ENCODE measurements around the gene HSD17B11. TPM values are rescaled to one million over a fixed set of nuclear protein-coding genes. Genes with fewer than 3 reads are reported as not detected.
"Not testable (repeated sequence)": the region's sequence is repeated elsewhere in the genome, so short reads cannot be mapped to it uniquely, and the experiment has no call there.

HSD17B11 gene
- polyA plus RNA-seq, 4 donors: 196 to 420 (median 281) TPM

- Histone ChIP-seq H3K9me3 (ENCODE audit: control insufficient read depth in 2 of 2, insufficient read depth in 1 of 2, low read depth in 1 of 2, low read length in 1 of 2) (peaks cover 0 to 20% of the 10 kb centered on the region in 2 donors), H3K27ac (ENCODE audit: low read depth in 1 of 3, low read length in 2 of 3) (peak overlapping the region; percentile 46 to 56 (median 52)), H3K27me3 (ENCODE audit: control insufficient read depth in 3 of 3, insufficient read depth in 3 of 3, low read length in 3 of 3) (no peaks in the 10 kb centered on the region), H3K36me3 (ENCODE audit: control insufficient read depth in 3 of 3, insufficient read depth in 2 of 3, low read depth in 1 of 3, low read length in 3 of 3) (peaks cover 0 to 15% (median 0%) of the 10 kb centered on the region in 3 donors), H3K4me1 (ENCODE audit: control insufficient read depth in 3 of 3, insufficient read depth in 2 of 3, low read depth in 1 of 3, low read length in 2 of 3) (peaks cover 0 to 8% (median 3%) of the 10 kb centered on the region in 3 donors), H3K4me3 (ENCODE audit: low read depth in 1 of 3, low read length in 3 of 3) (peak overlapping the region in 1 of 3 donors; percentile 66)
- WGBS, 3 donors: 27 to 69% (median 62%) methylated on average over 3 of the region's 3 CpGs
- peak in 1 of 2 donors; percentile 90 for DNase-seq
- FAIRE-seq: no peak
Observed at GRCh38 chr4:87387237-87387636, 3.8 kb downstream of the HSD17B11 start.

DNA sequence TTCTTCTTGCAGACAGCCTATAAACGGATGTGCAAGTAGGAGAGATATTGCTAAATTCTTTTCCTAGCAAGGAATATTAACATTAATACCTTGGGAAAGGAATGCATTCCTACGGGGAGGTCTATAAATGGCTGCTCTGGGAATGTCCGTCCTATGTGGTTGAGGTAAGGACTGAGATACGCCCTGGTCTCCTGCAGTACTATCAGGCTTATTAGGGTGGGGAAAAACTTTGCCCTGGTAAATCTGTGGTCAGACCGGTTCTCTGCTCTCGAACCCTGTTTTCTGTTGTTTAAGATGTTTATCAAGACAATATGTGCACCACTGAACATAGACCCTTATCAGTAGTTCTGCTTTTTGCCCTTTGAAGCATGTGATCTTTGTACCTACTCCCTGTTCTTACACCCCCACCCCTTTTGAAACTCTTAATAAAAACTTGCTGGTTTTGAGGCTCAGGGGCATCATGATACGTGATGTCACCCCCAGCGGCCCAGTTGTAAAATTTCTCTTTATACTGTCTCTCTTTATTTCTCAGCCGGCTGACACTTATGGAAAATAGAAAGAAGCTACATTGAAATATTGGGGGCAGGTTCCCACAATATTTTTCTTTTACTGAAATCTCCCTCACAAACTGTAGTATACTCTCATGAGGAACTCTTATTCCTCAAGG, 6.4 kb downstream of the HSD17B11 start:
- H3K9me3 ChIP-seq (ENCODE audit: control insufficient read depth in 2 of 2, insufficient read depth in 1 of 2, low read depth in 1 of 2, low read length in 1 of 2): peaks cover 0 to 20% of the 10 kb centered on the region in 2 donors
- peak overlapping the region in 1 of 3 donors; percentile 15 for H3K4me3 ChIP-seq (ENCODE audit: low read depth in 1 of 3, low read length in 3 of 3)
- DNase-seq: peak; percentile 66 to 90
- not testable (repeated sequence) for H3K27me3 ChIP-seq (ENCODE audit: control insufficient read depth in 3 of 3, insufficient read depth in 3 of 3, low read length in 3 of 3); FAIRE-seq; H3K4me1 ChIP-seq (ENCODE audit: control insufficient read depth in 3 of 3, insufficient read depth in 2 of 3, low read depth in 1 of 3, low read length in 2 of 3)
- WGBS, 3 donors: 20 to 65% (median 47%) methylated on average over 9 of the region's 9 CpGs
- peak overlapping the region in 2 of 3 donors; percentile 68 to 79 for H3K27ac ChIP-seq (ENCODE audit: low read depth in 1 of 3, low read length in 2 of 3)
- peaks cover 2 to 34% (median 4%) of the 10 kb centered on the region in 3 donors for H3K36me3 ChIP-seq (ENCODE audit: control insufficient read depth in 3 of 3, insufficient read depth in 2 of 3, low read depth in 1 of 3, low read length in 3 of 3)

DNA sequence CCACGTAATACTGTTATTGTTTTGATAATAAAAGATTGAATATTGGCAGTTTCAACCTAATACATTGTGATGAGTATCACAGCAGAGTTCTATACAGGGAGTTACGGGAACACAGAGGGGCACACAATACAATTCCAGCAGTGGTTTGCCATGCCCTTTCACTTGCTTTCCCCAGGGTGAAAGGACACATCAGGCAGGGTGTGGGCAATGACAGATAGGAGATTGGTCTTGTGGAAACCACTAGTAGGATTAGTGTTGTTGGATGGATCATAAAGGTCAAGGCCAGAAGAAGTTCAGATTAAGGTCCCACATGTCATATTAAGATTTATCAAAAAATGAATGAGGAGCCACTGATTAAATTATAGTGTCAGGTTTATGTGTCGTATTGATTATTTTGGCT, 8.1 kb downstream of the HSD17B11 start:
- no peak overlapping the region for H3K27ac ChIP-seq (ENCODE audit: low read depth in 1 of 3, low read length in 2 of 3)
- peaks cover 2 to 37% (median 4%) of the 10 kb centered on the region in 3 donors for H3K36me3 ChIP-seq (ENCODE audit: control insufficient read depth in 3 of 3, insufficient read depth in 2 of 3, low read depth in 1 of 3, low read length in 3 of 3)
- H3K4me1 ChIP-seq (ENCODE audit: control insufficient read depth in 3 of 3, insufficient read depth in 2 of 3, low read depth in 1 of 3, low read length in 2 of 3): peaks cover 2 to 4% (median 3%) of the 10 kb centered on the region in 3 donors
- DNase-seq (peak in 1 of 2 donors; percentile 60), FAIRE-seq (no peak)
- 67 to 83% (median 78%) methylated on average over 3 of the region's 3 CpGs for WGBS, 3 donors
- peaks cover 0 to 17% of the 10 kb centered on the region in 2 donors for H3K9me3 ChIP-seq (ENCODE audit: control insufficient read depth in 2 of 2, insufficient read depth in 1 of 2, low read depth in 1 of 2, low read length in 1 of 2)
- H3K4me3 ChIP-seq (ENCODE audit: low read depth in 1 of 3, low read length in 3 of 3): no peak overlapping the region
- no peaks in the 10 kb centered on the region for H3K27me3 ChIP-seq (ENCODE audit: control insufficient read depth in 3 of 3, insufficient read depth in 3 of 3, low read length in 3 of 3)

- Histone ChIP-seq H3K4me3 (ENCODE audit: low read depth in 1 of 3, low read length in 3 of 3) (no peak overlapping the region), H3K4me1 (ENCODE audit: control insufficient read depth in 3 of 3, insufficient read depth in 2 of 3, low read depth in 1 of 3, low read length in 2 of 3) (peaks cover 2 to 4% (median 3%) of the 10 kb centered on the region in 3 donors), H3K9me3 (ENCODE audit: control insufficient read depth in 2 of 2, insufficient read depth in 1 of 2, low read depth in 1 of 2, low read length in 1 of 2) (peaks cover 0 to 12% of the 10 kb centered on the region in 2 donors), H3K27me3 (ENCODE audit: control insufficient read depth in 3 of 3, insufficient read depth in 3 of 3, low read length in 3 of 3) (no peaks in the 10 kb centered on the region), H3K36me3 (ENCODE audit: control insufficient read depth in 3 of 3, insufficient read depth in 2 of 3, low read depth in 1 of 3, low read length in 3 of 3) (peaks cover 2 to 39% (median 4%) of the 10 kb centered on the region in 3 donors), H3K27ac (ENCODE audit: low read depth in 1 of 3, low read length in 2 of 3) (no peak overlapping the region)
- DNase-seq (no peak), FAIRE-seq (no peak)
- 27 to 54% (median 40%) methylated on average over 2 of the region's 2 CpGs for WGBS, 3 donors
Observed at GRCh38 chr4:87382116-87382515, 8.9 kb downstream of the HSD17B11 start.

DNA sequence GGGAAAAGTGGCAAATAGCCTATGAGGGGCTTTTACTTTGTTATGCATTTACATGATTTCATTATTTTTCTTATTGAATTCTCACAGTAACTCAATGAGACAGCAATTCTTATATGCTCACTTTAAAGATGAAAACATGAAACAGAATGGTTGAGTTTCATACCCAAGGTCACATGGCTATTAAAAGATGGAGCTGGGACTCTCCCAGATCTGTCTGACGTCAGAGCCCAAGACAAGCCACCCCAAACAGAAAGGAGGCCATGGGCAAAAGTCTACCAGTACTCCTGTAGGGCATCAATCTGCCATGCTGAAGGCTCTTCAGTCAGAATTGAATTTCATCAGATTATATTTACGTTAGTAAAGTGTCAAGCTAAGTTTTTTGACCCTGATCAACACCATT, 13.2 kb downstream of the HSD17B11 start:
- Histone ChIP-seq H3K36me3 (ENCODE audit: control insufficient read depth in 3 of 3, insufficient read depth in 2 of 3, low read depth in 1 of 3, low read length in 3 of 3) (peaks cover 7 to 53% (median 8%) of the 10 kb centered on the region in 3 donors), H3K27ac (ENCODE audit: low read depth in 1 of 3, low read length in 2 of 3) (no peak overlapping the region), H3K4me1 (ENCODE audit: control insufficient read depth in 3 of 3, insufficient read depth in 2 of 3, low read depth in 1 of 3, low read length in 2 of 3) (peaks cover 0 to 3% (median 2%) of the 10 kb centered on the region in 3 donors), H3K4me3 (ENCODE audit: low read depth in 1 of 3, low read length in 3 of 3) (no peak overlapping the region), H3K27me3 (ENCODE audit: control insufficient read depth in 3 of 3, insufficient read depth in 3 of 3, low read length in 3 of 3) (no peaks in the 10 kb centered on the region), H3K9me3 (ENCODE audit: control insufficient read depth in 2 of 2, insufficient read depth in 1 of 2, low read depth in 1 of 2, low read length in 1 of 2) (no peaks in the 10 kb centered on the region)
- DNase-seq (no peak), FAIRE-seq (no peak)
- WGBS, 3 donors: 61 to 78% (median 72%) methylated on average over 2 of the region's 2 CpGs

DNA sequence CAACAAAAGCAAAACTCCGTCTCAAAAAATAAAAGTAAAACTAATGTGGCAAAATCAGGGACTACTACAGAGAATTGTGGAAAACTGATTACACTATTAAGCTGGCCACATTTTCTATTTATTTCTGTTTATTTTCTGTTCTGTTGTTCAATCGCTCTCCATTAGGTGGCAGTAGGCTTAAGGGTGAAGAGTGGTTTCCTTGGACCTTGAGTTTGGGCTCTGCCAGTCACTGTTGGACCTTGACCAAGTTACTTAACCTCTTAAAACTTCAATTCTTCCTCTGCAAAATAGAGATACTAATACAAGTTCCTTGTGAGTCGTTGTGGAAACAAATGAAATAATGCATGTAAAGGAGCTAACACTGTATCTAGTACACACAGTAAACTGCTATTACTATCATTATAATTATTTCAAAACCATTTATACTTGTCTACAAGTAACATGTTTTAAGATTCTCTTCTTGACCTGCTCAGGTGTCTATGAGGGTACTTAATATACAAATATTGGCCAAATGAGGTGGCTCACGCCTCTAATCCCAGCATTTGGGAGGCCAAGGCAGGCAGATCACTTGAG, 15.2 kb downstream of the HSD17B11 start:
- DNase-seq: peak; percentile 85 to 88
- no peaks in the 10 kb centered on the region for H3K27me3 ChIP-seq (ENCODE audit: control insufficient read depth in 3 of 3, insufficient read depth in 3 of 3, low read length in 3 of 3)
- peak overlapping the region in 1 of 3 donors; percentile 73 for H3K27ac ChIP-seq (ENCODE audit: low read depth in 1 of 3, low read length in 2 of 3)
- WGBS, 3 donors: 23 to 46% (median 40%) methylated on average over 4 of the region's 4 CpGs
- H3K9me3 ChIP-seq (ENCODE audit: control insufficient read depth in 2 of 2, insufficient read depth in 1 of 2, low read depth in 1 of 2, low read length in 1 of 2): no peaks in the 10 kb centered on the region
- H3K36me3 ChIP-seq (ENCODE audit: control insufficient read depth in 3 of 3, insufficient read depth in 2 of 3, low read depth in 1 of 3, low read length in 3 of 3): peaks cover 5 to 49% (median 13%) of the 10 kb centered on the region in 3 donors
- H3K4me1 ChIP-seq (ENCODE audit: control insufficient read depth in 3 of 3, insufficient read depth in 2 of 3, low read depth in 1 of 3, low read length in 2 of 3): peaks cover 0 to 3% (median 0%) of the 10 kb centered on the region in 3 donors
- H3K4me3 ChIP-seq (ENCODE audit: low read depth in 1 of 3, low read length in 3 of 3): no peak overlapping the region
- FAIRE-seq: no peak

DNA sequence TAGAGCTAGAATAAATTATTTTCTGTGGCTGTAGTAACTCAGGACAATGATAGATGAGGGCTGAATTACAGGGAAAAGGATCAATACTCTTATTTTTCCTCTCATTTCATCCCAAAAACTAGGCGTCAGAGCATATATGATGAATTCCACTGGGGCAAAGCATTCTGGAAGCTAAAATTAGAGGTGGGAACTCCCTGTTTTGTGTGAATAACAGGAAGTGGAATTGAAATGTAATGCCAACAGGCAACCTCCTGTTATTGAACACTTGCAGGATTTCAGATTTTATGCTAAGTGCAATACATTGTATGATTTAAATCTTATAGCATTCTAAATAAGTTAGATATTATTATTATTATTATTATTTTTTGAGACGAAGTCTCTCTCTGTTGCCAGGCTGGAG, 20.9 kb downstream of the HSD17B11 start:
- no peak for DNase-seq
- Histone ChIP-seq H3K4me3 (ENCODE audit: low read depth in 1 of 3, low read length in 3 of 3) (no peak overlapping the region), H3K4me1 (ENCODE audit: control insufficient read depth in 3 of 3, insufficient read depth in 2 of 3, low read depth in 1 of 3, low read length in 2 of 3) (no peaks in the 10 kb centered on the region), H3K27me3 (ENCODE audit: control insufficient read depth in 3 of 3, insufficient read depth in 3 of 3, low read length in 3 of 3) (no peaks in the 10 kb centered on the region), H3K27ac (ENCODE audit: low read depth in 1 of 3, low read length in 2 of 3) (no peak overlapping the region), H3K9me3 (ENCODE audit: control insufficient read depth in 2 of 2, insufficient read depth in 1 of 2, low read depth in 1 of 2, low read length in 1 of 2) (no peaks in the 10 kb centered on the region), H3K36me3 (ENCODE audit: control insufficient read depth in 3 of 3, insufficient read depth in 2 of 3, low read depth in 1 of 3, low read length in 3 of 3) (peaks cover 4 to 35% (median 18%) of the 10 kb centered on the region in 3 donors)
- no peak for FAIRE-seq
- WGBS, 3 donors: 83 to 92% (median 91%) methylated on average over 2 of the region's 2 CpGs

GRCh38 chr4:87366521-87367162, 24.3 kb downstream of the HSD17B11 start:
- DNase-seq: no peak
- no peak overlapping the region for H3K4me3 ChIP-seq (ENCODE audit: low read depth in 1 of 3, low read length in 3 of 3)
- 50 to 93% (median 79%) methylated on average over 2 of the region's 2 CpGs for WGBS, 3 donors
- no peak overlapping the region for H3K27ac ChIP-seq (ENCODE audit: low read depth in 1 of 3, low read length in 2 of 3)
- FAIRE-seq: peak; percentile 23
- no peaks in the 10 kb centered on the region for H3K27me3 ChIP-seq (ENCODE audit: control insufficient read depth in 3 of 3, insufficient read depth in 3 of 3, low read length in 3 of 3)
- H3K4me1 ChIP-seq (ENCODE audit: control insufficient read depth in 3 of 3, insufficient read depth in 2 of 3, low read depth in 1 of 3, low read length in 2 of 3): no peaks in the 10 kb centered on the region
- peaks cover 7 to 34% (median 21%) of the 10 kb centered on the region in 3 donors for H3K36me3 ChIP-seq (ENCODE audit: control insufficient read depth in 3 of 3, insufficient read depth in 2 of 3, low read depth in 1 of 3, low read length in 3 of 3)
- H3K9me3 ChIP-seq (ENCODE audit: control insufficient read depth in 2 of 2, insufficient read depth in 1 of 2, low read depth in 1 of 2, low read length in 1 of 2): no peaks in the 10 kb centered on the region
